Measurements from ENCODE around the gene GATA5.
"Not testable (repeated sequence)": the region's sequence is repeated elsewhere in the genome, so short reads cannot be mapped to it uniquely, and the experiment has no call there.

GATA5 gene

DNA sequence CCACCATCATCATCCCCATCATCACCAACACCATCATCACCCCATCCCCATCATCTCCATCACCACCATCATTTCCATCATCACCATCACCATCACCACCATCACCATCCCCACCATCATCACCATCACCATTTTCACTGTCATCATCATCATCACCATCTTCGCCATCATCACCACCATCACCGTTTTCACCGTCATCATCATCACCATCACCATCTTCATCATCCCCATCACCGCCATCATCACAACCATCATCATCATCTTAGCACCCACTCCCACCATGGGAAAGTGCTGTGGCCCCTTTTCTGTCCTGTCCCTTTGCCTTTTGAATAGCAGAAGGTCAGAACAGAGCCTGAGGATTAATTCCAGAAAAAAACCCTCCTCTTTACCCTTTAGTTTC lies 28.5 kb upstream of the GATA5 start:
- DNase-seq (ENCODE audit: low read depth in 2 of 2): no peak

GRCh38 chr20:62503401-62504178 lies 27.8 kb upstream of the GATA5 start:
- DNase-seq (ENCODE audit: low read depth in 2 of 2): no peak

GRCh38 chr20:62502496-62503095 lies 26.8 kb upstream of the GATA5 start:
- DNase-seq (ENCODE audit: low read depth in 2 of 2): no peak

GRCh38 chr20:62501801-62502495 lies 26.2 kb upstream of the GATA5 start:
- DNase-seq (ENCODE audit: low read depth in 2 of 2): peak; percentile 61 to 65

GRCh38 chr20:62500237-62500864 lies 24.6 kb upstream of the GATA5 start:
- DNase-seq (ENCODE audit: low read depth in 2 of 2): peak; percentile 54 to 78

DNA sequence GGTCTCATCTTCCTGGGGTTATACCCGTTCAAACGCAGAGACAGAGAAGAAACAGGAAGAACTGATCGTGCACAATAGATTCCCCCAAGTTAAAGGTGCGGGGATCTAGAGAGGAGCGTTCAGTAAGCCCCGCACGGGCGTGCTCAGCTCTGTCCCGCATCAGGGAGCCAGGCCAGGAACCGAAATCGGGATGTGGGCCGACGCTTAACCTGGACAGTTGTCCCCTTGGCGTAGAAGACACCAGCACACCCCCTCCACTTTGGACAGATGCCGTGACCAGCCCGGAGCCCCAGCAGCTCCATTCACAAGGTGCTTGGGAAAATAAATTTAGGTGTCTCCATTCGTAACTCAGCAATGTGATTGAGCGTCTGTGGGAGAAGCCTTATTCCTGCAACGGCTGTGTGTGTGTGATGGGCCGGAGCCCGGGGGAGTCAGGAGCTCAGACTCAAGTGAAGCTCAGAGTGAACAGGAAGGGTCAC lies 24.0 kb upstream of the GATA5 start:
- no peak for DNase-seq (ENCODE audit: low read depth in 2 of 2)

DNA sequence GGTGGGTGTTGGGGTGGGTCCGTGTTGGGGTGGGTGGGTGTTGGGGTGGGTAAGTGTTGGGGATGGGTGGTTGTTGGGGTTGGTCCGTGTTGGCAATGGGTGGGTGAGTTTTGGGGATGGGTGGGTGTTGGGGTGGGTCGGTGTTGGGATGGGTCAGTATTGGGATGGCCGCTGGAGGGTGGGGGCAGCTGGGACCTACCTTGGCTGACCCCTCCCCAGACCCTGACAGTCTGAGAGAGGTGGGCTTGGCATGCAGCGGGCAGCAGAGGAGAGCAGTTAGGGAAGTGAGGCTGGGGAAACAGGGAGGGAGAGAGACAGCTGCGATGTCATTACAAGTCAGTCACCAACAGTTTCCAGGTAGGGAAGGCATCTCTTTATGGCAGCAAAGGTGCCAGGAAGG lies 23.1 kb upstream of the GATA5 start:
- no peak for DNase-seq (ENCODE audit: low read depth in 2 of 2)

- no peak for DNase-seq (ENCODE audit: low read depth in 2 of 2)
Measured at GRCh38 chr20:62496568-62497218, 20.9 kb upstream of the GATA5 start.

- DNase-seq (ENCODE audit: low read depth in 2 of 2): no peak
Measured at GRCh38 chr20:62495749-62496567, 20.2 kb upstream of the GATA5 start.

DNA sequence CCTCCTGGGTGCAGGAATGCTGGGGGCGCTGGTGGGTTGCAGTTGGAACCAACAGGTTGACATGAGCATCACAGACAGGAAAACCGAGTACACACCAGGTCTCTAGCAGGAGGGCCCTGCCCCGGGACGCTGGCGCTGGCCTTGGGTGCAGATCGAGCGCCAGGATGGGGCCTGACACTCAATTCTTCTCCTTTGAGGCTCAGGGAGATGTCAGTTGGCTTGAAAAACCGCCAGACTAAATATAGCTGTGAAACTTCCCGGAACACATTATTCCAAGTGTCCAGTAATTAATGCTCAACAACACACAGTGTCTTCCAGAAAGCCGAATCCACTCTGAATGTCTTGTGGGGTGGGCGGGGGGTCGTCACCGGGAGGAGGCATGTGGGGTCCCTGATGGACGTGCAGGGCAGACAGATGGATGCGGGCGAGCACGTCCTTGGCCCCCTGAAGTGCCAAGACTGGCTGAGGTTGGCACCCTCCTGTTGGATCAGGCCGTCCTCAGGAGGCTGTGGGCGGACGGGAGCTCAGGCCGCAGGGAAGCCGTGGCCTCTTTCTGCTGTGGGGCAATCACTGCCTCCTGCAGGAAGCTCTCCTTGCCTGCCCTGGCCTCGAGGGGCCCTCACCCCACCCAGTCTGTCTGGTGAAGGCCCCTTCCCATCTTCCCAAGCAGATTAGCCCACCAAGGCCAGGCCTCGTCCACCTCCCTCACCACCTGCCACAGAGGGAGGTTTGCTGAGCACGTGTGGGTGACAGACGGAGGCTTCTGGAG lies 19.4 kb upstream of the GATA5 start:
- DNase-seq (ENCODE audit: low read depth in 2 of 2): no peak

DNA sequence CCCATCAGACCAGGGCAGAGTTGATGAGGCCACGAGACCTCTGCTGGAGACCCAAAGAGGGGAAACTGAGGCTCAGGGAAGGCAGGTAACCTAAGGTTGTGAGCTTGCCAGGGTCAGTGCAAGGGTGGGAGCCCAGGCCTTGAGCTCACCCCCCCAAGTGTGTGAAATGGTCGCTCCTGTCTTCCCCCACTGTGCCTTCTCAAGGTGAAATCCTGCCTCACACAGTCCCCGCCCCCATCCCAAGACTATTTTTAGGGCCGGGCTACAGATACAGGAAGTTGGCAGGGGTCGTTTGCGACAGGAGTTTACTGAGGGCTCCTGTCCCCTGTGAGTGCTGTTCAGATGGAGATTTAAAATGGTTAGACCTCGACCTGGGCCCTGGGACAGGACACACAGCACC lies 18.7 kb upstream of the GATA5 start:
- DNase-seq (ENCODE audit: low read depth in 2 of 2): no peak

GRCh38 chr20:62493886-62494285 lies 18.1 kb upstream of the GATA5 start:
- DNase-seq (ENCODE audit: low read depth in 2 of 2): no peak

DNA sequence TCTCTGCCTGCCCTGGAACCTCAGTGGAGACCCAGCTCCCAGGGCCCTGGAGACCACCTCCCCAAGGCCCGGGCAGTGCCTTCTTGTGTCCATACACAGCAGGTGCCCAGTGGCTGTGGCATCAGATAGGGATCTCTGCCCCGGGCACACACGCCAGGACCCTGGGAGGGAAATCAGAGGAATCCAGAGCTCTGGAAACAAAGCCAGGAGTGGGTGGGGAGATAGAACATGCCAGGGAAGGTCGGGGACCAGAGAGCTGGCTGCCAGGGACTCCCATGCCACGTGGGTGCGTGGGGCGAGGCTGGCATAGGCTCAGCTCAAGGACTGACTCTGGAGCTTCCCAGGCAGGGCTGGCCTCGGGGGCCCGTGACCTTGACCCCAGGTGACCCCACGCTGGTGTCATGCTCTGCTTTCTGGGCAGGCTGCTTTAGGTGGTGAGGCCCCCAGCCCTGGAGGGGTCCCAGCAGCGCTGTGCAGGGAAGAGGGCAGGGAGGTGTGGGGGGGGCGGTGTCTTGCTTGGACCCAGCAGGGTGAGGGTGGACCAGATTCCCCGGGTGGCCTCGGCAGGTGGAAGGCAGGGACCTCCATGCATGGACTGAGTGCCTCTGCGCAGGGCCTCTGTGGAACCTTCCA lies 17.6 kb upstream of the GATA5 start:
- no peak for DNase-seq (ENCODE audit: low read depth in 2 of 2)

DNA sequence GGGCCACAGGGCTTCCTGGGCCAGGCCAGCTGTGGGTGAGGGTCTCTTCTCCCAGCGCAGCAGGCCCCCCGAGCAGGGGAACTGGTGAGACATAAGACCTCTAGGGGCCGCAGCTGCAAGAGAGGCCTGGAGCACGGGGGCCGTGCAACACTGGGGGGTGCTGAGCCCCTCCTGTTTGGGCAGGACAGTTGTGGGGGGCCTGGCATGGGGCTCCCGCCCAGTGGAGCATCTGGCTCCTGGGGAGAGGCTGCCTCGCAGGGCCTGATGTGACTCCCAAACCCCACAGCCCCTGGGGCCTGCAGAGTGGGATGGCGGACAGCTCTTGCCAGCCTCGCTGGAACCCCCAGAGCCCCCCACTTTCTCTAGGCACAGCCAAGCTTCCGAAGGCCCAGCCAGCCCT lies 16.9 kb upstream of the GATA5 start:
- DNase-seq (ENCODE audit: low read depth in 2 of 2): no peak

DNA sequence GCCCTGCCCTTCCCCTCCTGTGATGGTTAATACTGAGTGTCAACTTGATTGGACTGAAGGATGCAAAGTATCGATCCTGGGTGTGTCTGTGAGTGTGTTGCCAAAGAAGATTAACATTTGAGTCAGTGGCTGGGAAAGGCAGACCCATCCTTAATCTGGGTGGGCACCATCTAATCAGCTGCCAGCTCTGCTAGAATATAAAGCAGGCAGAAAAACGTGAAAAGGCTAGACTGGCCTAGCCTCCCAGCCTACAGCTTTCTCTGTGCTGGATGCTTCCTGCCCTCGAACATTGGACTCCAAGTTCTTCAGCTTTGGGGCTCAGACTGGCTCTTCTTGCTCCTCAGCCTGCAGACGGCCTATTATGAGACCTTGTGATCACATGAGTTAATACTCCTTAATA lies 15.0 kb upstream of the GATA5 start:
- DNase-seq (ENCODE audit: low read depth in 2 of 2): not testable (repeated sequence)

DNA sequence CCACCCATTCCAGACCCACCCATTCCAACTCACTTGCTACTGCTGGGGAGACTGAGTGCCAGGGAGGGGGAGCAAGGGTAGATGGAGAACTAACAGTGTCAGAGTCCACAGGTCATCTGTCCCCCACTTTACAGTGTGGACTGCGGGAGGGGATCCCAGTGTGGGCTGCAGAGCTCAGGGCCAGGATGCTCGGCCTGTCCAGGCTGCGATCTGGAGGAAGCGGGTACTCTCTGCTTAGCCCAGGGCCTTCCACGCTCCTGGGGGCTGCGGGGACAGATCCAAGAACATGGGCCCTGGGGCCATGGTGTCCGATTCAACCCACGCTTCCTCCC lies 14.1 kb upstream of the GATA5 start:
- DNase-seq (ENCODE audit: low read depth in 2 of 2): no peak

DNA sequence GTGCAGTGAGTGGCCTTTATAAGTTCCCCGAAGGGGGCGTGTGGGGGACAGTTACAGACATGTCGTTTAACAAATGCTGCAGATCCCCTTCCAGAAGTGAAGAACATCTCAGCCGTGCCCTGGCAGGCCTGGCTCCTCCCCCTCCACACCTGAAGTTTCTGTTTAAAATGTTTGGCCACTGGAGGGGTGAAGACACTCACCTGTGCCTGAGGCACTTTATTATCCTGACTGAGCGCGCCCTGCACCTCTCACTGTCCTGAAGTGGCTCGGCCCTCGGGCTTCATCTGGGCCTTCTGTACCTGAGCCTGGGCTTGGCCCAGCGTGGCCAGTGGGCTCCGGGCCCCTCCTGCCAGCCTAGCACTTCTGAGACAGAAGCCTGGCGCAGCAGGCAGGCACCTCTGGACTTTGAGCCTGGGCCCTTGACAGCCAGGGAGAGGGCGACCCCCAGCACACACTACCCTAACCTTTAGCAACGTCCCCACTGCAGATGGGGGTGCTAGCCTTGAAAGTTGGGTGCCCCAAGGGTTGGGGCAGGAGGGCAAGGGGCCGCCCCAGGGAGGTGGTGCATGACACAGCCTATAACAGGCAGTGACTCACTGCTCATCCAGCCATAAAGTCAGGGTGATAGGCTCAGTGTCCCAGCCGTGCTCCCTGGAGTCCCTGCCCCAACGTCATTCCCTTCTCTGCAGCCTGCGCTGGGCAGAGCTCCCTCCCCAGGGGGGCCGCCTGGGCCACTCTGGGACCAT lies 13.6 kb upstream of the GATA5 start:
- DNase-seq (ENCODE audit: low read depth in 2 of 2): no peak

GRCh38 chr20:62488470-62488869 lies 12.7 kb upstream of the GATA5 start:
- no peak for DNase-seq (ENCODE audit: low read depth in 2 of 2)
